Lower lobe of right lung (tissue), 2 donors: ENCODE measurements around the gene RAET1E. TPM values are rescaled to one million over a fixed set of nuclear protein-coding genes. Genes with fewer than 3 reads are reported as not detected.
"Not testable (repeated sequence)": the region's sequence is repeated elsewhere in the genome, so short reads cannot be mapped to it uniquely, and the experiment has no call there.

Experiments
- ATAC-seq, 2 donors: fragments of 200-7000 bp; cut with Tn5 transposase; one replicate each; pipeline ENCODE4 v1.9.1; 2020 to 2022; ENCODE audit warnings: mild to moderate bottlenecking in 2 of 2, moderate library complexity in 2 of 2
- DNase-seq: peaks from one replicate; pipeline ENCODE4 v3.0.0-alpha.2; 2020
- H3K27ac ChIP-seq: fragments of 200-600 bp; one replicate; pipeline ENCODE4 v1.8.0; 2022
- H3K27me3 ChIP-seq: fragments of 200-600 bp; one replicate; pipeline ENCODE4 v1.8.0; 2022; ENCODE audit warnings: low read depth
- H3K36me3 ChIP-seq: fragments of 200-600 bp; one replicate; pipeline ENCODE4 v1.8.0; 2022; ENCODE audit warnings: mild to moderate bottlenecking
- H3K4me1 ChIP-seq: fragments of 200-600 bp; one replicate; pipeline ENCODE4 v1.8.0; 2022
- H3K4me3 ChIP-seq: fragments of 200-600 bp; one replicate; pipeline ENCODE4 v1.8.0; 2022; ENCODE audit warnings: mild to moderate bottlenecking
- H3K9me3 ChIP-seq: fragments of 200-600 bp; one replicate; pipeline ENCODE4 v1.8.0; 2022
- intact Hi-C: fragments of 100-400 bp; cut with DNase I; formaldehyde crosslinking; loops from one replicate; pipeline ENCODE4 v1.11.0; 2022
- total RNA-seq: library from RNA; stranded (reverse); fragmentation: NEBNext Ultra II Directional; extraction: Animal tissue kit (Norgen Biotek cat#: 25700); gene quantifications from one replicate; pipeline ENCODE4 v1.2.1, GENCODE V29; 2021
- TF ChIP-seq, protein P1 (sequence below): fragments of 200-600 bp; IDR thresholded peaks from one replicate; pipeline ENCODE4 v1.8.0; 2022; ENCODE audit warnings: antibody characterized with exemption, mild to moderate bottlenecking
- donor health status: DM: no; HTN: yes; CAD: no; lungs with severe emphysema.

The RAET1E gene
- total RNA-seq, 1 donor from 2014 or later: not detected

DNA sequence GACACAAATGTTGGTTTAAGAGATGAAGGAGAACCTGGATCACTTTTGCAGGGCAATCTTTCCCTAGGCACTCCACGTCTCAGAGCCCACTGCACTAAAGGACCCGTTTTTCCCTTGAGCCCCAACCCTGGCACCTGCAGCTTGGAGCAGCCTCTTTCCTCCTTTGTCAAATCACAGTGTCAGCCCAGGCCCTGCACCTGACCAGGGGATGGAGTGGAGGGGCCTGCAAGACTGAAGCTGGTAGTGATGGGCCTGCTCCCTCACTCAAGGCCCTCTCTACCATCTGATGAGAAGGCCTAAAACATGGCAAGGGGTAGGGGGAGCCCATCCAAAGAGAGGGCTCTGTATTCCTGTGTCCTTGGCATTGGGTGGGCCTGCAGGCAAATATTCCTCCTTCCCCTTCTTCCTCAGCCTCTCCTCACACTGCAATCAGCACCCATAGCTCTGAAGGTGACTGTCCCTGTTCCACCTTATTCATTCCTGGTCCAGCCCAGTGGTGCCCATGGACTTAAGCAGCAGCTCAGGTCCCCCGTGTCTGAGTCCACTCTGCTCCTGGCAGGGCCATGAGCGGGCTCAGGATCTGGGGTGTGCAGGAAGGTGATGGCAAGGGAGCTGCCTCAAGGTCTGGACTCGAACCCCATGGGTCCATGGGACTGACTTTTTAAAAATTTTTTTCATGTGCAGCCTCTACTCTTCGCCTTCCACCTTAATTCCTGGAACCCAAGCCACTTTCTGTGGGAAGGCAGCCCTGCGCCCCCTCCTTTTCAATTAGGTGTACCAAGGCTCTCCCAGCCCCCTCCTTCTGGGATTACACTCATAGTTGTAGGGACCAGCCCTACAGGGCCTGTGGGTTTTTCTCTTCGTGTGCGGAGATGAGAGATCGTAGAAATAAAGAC lies 18.3 kb upstream of the RAET1E start:
- TF ChIP-seq, protein P1, sequence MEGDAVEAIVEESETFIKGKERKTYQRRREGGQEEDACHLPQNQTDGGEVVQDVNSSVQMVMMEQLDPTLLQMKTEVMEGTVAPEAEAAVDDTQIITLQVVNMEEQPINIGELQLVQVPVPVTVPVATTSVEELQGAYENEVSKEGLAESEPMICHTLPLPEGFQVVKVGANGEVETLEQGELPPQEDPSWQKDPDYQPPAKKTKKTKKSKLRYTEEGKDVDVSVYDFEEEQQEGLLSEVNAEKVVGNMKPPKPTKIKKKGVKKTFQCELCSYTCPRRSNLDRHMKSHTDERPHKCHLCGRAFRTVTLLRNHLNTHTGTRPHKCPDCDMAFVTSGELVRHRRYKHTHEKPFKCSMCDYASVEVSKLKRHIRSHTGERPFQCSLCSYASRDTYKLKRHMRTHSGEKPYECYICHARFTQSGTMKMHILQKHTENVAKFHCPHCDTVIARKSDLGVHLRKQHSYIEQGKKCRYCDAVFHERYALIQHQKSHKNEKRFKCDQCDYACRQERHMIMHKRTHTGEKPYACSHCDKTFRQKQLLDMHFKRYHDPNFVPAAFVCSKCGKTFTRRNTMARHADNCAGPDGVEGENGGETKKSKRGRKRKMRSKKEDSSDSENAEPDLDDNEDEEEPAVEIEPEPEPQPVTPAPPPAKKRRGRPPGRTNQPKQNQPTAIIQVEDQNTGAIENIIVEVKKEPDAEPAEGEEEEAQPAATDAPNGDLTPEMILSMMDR: no peak
- DNase-seq (no peak), ATAC-seq (peak in 1 of 2 donors; percentile 7)
- intact Hi-C loops: no loop called here
- no peaks in the 10 kb centered on the region for H3K27me3 ChIP-seq
- H3K9me3 ChIP-seq: no peaks in the 10 kb centered on the region
- H3K4me1 ChIP-seq: no peaks in the 10 kb centered on the region
- H3K4me3 ChIP-seq: no peak overlapping the region
- no peaks in the 10 kb centered on the region for H3K36me3 ChIP-seq
- no peak overlapping the region for H3K27ac ChIP-seq

DNA sequence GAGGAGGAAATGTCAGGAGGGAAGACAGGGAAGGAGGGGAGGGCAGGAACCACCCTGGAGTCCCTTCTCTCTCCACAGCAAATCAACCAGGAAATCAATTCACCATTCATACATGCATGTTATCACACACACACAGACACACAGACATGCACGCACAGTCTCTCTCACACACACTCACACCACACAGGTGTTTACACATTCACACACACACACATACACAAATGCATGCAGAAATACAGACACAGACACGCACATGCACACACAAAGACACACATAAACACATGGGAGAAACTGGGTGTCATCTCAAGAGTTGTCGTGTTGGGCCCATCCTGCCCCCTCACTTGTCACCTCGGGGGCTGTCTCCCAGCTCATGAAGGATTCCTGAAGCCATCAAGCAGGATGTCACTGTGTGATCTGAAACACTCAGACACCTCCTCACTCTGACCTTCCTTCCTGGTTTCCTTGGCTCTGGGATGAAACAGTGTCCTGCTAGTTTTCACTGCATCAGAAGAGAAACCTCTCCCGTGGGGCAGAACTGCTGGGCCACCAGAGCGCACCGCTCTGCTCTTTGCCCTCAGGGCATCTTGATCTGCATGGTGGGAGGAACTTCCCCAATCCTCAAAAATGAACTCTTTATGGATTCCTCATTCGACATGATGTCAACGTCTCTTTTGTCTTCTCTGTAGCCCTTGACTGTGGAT lies 15.8 kb upstream of the RAET1E start:
- Histone ChIP-seq H3K36me3 (no peaks in the 10 kb centered on the region), H3K27me3 (no peaks in the 10 kb centered on the region), H3K4me1 (no peaks in the 10 kb centered on the region), H3K27ac (no peak overlapping the region), H3K9me3 (peaks cover 3% of the 10 kb centered on the region), H3K4me3 (no peak overlapping the region)
- TF ChIP-seq, protein P1: no peak
- no peak for DNase-seq
- intact Hi-C loops: no loop called here
- ATAC-seq: no peak

- no peak for DNase-seq
- intact Hi-C loops: no loop called here
- Histone ChIP-seq H3K4me1 (no peaks in the 10 kb centered on the region), H3K36me3 (no peaks in the 10 kb centered on the region), H3K27ac (no peak overlapping the region), H3K9me3 (peaks cover 7% of the 10 kb centered on the region), H3K4me3 (no peak overlapping the region), H3K27me3 (no peaks in the 10 kb centered on the region)
- TF ChIP-seq, protein P1: no peak
- ATAC-seq: no peak
Measured at GRCh38 chr6:149913085-149913484, 15.2 kb upstream of the RAET1E start.

DNA sequence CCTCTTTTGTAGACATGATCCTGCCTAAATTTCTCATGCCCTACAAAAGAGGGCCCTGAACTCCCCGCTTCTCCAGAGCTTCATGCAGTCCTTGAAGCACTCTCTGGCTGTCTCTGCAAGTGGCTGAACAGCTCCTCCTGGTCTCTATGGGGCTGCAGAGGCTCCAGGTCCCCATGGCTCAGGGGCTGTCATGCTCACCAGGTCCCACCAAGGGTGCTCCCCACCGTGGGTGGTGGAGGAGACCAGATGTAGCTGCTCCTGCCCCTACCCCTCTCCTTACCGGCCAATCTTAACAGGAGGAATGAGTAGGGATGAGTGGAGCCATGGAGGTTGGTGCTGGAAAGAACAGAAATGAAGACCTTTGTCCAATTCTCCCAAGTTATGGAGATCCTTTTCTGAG lies 14.8 kb upstream of the RAET1E start:
- H3K27ac ChIP-seq, ATAC-seq, intact Hi-C loops, H3K36me3 ChIP-seq, H3K9me3 ChIP-seq, DNase-seq, H3K27me3 ChIP-seq, H3K4me3 ChIP-seq, H3K4me1 ChIP-seq: not testable (repeated sequence)

GRCh38 chr6:149910721-149911151 lies 12.8 kb upstream of the RAET1E start:
- intact Hi-C loops: no loop called here
- DNase-seq: no peak
- H3K27me3 ChIP-seq: no peaks in the 10 kb centered on the region
- no peak for ATAC-seq
- H3K4me3 ChIP-seq: no peak overlapping the region
- H3K27ac ChIP-seq: no peak overlapping the region
- TF ChIP-seq, protein P1: no peak
- H3K4me1 ChIP-seq: no peaks in the 10 kb centered on the region
- no peaks in the 10 kb centered on the region for H3K36me3 ChIP-seq
- H3K9me3 ChIP-seq: peaks cover 7% of the 10 kb centered on the region
